HCT116 (cell line): ENCODE data around the gene TMEM101. TPM values are rescaled to one million over a fixed set of nuclear protein-coding genes. Genes with fewer than 3 reads are reported as not detected.

Experiments used
- ATAC-seq: fragments of 200-7000 bp; cut with Tn5 transposase; 2 replicates; pipeline ENCODE4 v1.9.1; 2020; ENCODE audit warnings: mild to moderate bottlenecking, moderate library complexity
- BruUV-seq: library from RNA; stranded (reverse); fragments of 400-500 nt; replicated peaks from 2 replicates; lab custom pipeline; 2021; lab: Mats Ljungman, UMichigan
- CTCF ChIA-PET: fragments of 300-600 bp; sonication (Branson Sonifier 250); formaldehyde crosslinking; loops from one replicate; lab custom pipeline; 2021; ENCODE audit warnings: antibody characterized with exemption; lab: Charles Lee
- POLR2A ChIA-PET: fragments of 300-600, 350-600 bp; sonication (Branson Sonifier 250); formaldehyde crosslinking; loops from one replicate; lab custom pipeline; 2021; ENCODE audit warnings: antibody characterized with exemption; lab: Charles Lee
- RAD21 ChIA-PET, 2 experiments: fragments of 300-600 bp; sonication (Branson Sonifier 250); formaldehyde crosslinking; loops; one replicate each; lab custom pipeline; 2023; ENCODE audit warnings: low total read pairs in 2 of 2; ENCODE audit not compliant: uncharacterized antibody in 2 of 2, unreplicated experiment in 2 of 2, low non-redundant PET in 1 of 2; lab: Charles Lee
- DNase-seq: peaks from one replicate; pipeline ENCODE4 v3.0.0-alpha.2; 2010; ENCODE audit warnings: low read depth, low spot score
- H2AFZ ChIP-seq: fragments of 200-600 bp; shearing (Covaris generic), sonication (generic); 2 replicates; pipeline ENCODE4 v1.6.1; 2017; ENCODE audit warnings: low read depth, mixed run types, mixed read lengths, antibody characterized with exemption, low read length; ENCODE audit not compliant: poor library complexity, severe bottlenecking
- H3K27ac ChIP-seq: 2 replicates; pipeline ENCODE4 v1.5.1; 2012; ENCODE audit warnings: low read depth, low read length
- H3K27me3 ChIP-seq: fragments of 200-600 bp; sonication (generic); 2 replicates; pipeline ENCODE4 v1.6.1; 2016; ENCODE audit warnings: mixed run types, low read length, mixed read lengths; ENCODE audit not compliant: insufficient read depth
- H3K36me3 ChIP-seq, 2 experiments: fragments of 200-500 bp in 1 of 2; fragments of 200-600 bp in 1 of 2; sonication (Bioruptor generic) in 1 of 2; sonication (generic) in 1 of 2; 2 replicates each; pipeline versions ENCODE4 v1.5.1 to v1.6.1; 2014 to 2016; ENCODE audit warnings: low read length in 2 of 2, inconsistent platforms in 1 of 2, mixed read lengths in 1 of 2, mixed run types in 1 of 2; ENCODE audit not compliant: insufficient read depth in 2 of 2, control insufficient read depth in 1 of 2
- H3K4me1 ChIP-seq, 2 experiments: fragments of 200-600 bp in 1 of 2; sonication (generic) in 1 of 2; 2 replicates each; pipeline versions ENCODE4 v1.5.1 to v1.6.1; 2012 to 2017; ENCODE audit warnings: low read length in 2 of 2, inconsistent platforms in 1 of 2, mild to moderate bottlenecking in 1 of 2, mixed read lengths in 1 of 2, mixed run types in 1 of 2, moderate library complexity in 1 of 2; ENCODE audit not compliant: insufficient read depth in 2 of 2, control insufficient read depth in 1 of 2
- H3K4me2 ChIP-seq: fragments of 200-600 bp; sonication (generic); 2 replicates; pipeline ENCODE4 v1.6.1; 2017; ENCODE audit warnings: mixed run types, low read length, mixed read lengths
- H3K4me3 ChIP-seq, 2 experiments: fragments of 200-600 bp in 1 of 2; sonication (generic) in 1 of 2; replicated peaks in 1 of 2; 2 replicates each; pipeline ENCODE4 v1.5.1; 2011 to 2016; ENCODE audit warnings: low read length in 2 of 2, control low read depth in 1 of 2, low read depth in 1 of 2, mild to moderate bottlenecking in 1 of 2, mixed read lengths in 1 of 2, mixed run types in 1 of 2
- H3K79me2 ChIP-seq: fragments of 200-600 bp; sonication (generic); 2 replicates; pipeline ENCODE4 v1.6.1; 2017; ENCODE audit warnings: mild to moderate bottlenecking, mixed run types, low read length, moderate library complexity, mixed read lengths; ENCODE audit not compliant: insufficient read depth
- H3K9ac ChIP-seq: fragments of 200-600 bp; sonication (generic); 2 replicates; pipeline ENCODE4 v1.6.1; 2016; ENCODE audit warnings: low read length, mixed read lengths
- H3K9me2 ChIP-seq: fragments of 200-600 bp; sonication (generic), shearing (Covaris generic); 2 replicates; pipeline ENCODE4 v1.6.1; 2017; ENCODE audit warnings: mixed run types, mild to moderate bottlenecking, moderate library complexity; ENCODE audit not compliant: insufficient read depth
- H3K9me3 ChIP-seq, 2 experiments: fragments of 200-500 bp in 1 of 2; fragments of 200-600 bp in 1 of 2; sonication (Bioruptor generic) in 1 of 2; sonication (generic) in 1 of 2; 2 replicates each; pipeline ENCODE4 v1.6.1; 2014 to 2017; ENCODE audit warnings: low read length in 2 of 2, mixed read lengths in 2 of 2, inconsistent platforms in 1 of 2, low read depth in 1 of 2, mild to moderate bottlenecking in 1 of 2, mixed run types in 1 of 2, moderate library complexity in 1 of 2; ENCODE audit not compliant: control insufficient read depth in 1 of 2, insufficient read depth in 1 of 2
- H4K20me1 ChIP-seq: fragments of 200-600 bp; sonication (generic), shearing (Covaris generic); 2 replicates; pipeline ENCODE4 v1.6.1; 2017; ENCODE audit warnings: mixed run types, mild to moderate bottlenecking, moderate library complexity; ENCODE audit not compliant: insufficient read depth
- CBX3 ChIP-seq: IDR thresholded peaks from 2 replicates; pipeline ENCODE4 v1.6.1; 2012; ENCODE audit warnings: low read depth
- CEBPB ChIP-seq: IDR thresholded peaks from 2 replicates; pipeline ENCODE4 v1.6.1; 2012; ENCODE audit warnings: low read depth
- CTCF ChIP-seq, 3 experiments: fragments of 200-600 bp in 1 of 3; sonication (generic) in 1 of 3; IDR thresholded peaks in 2 of 3; conservative IDR thresholded peaks in 1 of 3; 2 replicates each; pipeline ENCODE4 v1.5.1; 2012 to 2017; ENCODE audit warnings: low read depth in 2 of 3, low read length in 2 of 3, antibody characterized with exemption in 1 of 3, borderline replicate concordance in 1 of 3, control low read depth in 1 of 3, mild to moderate bottlenecking in 1 of 3, mixed read lengths in 1 of 3, mixed run types in 1 of 3, moderate library complexity in 1 of 3; ENCODE audit not compliant: insufficient read depth in 1 of 3
- EGR1 ChIP-seq: IDR thresholded peaks from 2 replicates; pipeline ENCODE4 v1.6.1; 2012; ENCODE audit warnings: low read depth
- ELF1 ChIP-seq: IDR thresholded peaks from 2 replicates; pipeline ENCODE4 v1.6.1; 2012; ENCODE audit warnings: low read depth, borderline replicate concordance
- EZH2 ChIP-seq: fragments of 200-600 bp; sonication (generic); IDR thresholded peaks from 2 replicates; pipeline ENCODE4 v1.6.1; 2017; ENCODE audit warnings: antibody characterized with exemption, mixed run types
- EZH2phosphoT487 ChIP-seq: fragments of 200-600 bp; IDR thresholded peaks from 2 replicates; pipeline ENCODE4 v1.6.1; 2018; ENCODE audit warnings: antibody characterized with exemption, borderline replicate concordance
- FOSL1 ChIP-seq: IDR thresholded peaks from 2 replicates; pipeline ENCODE4 v1.6.1; 2012; ENCODE audit warnings: low read depth
- JUND ChIP-seq: IDR thresholded peaks from 2 replicates; pipeline ENCODE4 v1.6.1; 2012
- MAX ChIP-seq: IDR thresholded peaks from 2 replicates; pipeline ENCODE4 v1.6.1; 2012
- POLR2A ChIP-seq: IDR thresholded peaks from 2 replicates; pipeline ENCODE4 v1.7.0; 2011; ENCODE audit warnings: borderline replicate concordance; ENCODE audit not compliant: insufficient read depth, insufficient read length; ENCODE audit errors: extremely low read depth
- POLR2AphosphoS5 ChIP-seq: IDR thresholded peaks from 2 replicates; pipeline ENCODE4 v1.6.1; 2011; ENCODE audit warnings: mild to moderate bottlenecking, low read depth, low read length, moderate library complexity
- RAD21 ChIP-seq: IDR thresholded peaks from 2 replicates; pipeline ENCODE4 v1.6.1; 2012; ENCODE audit warnings: low read depth, mild to moderate bottlenecking
- REST ChIP-seq: IDR thresholded peaks from 2 replicates; pipeline ENCODE4 v1.6.1; 2012; ENCODE audit warnings: low read depth
- SP1 ChIP-seq: IDR thresholded peaks from 2 replicates; pipeline ENCODE4 v1.6.1; 2012; ENCODE audit warnings: low read depth
- SRF ChIP-seq: IDR thresholded peaks from 2 replicates; pipeline ENCODE4 v1.6.1; 2012; ENCODE audit warnings: low read depth
- TCF7L2 ChIP-seq: IDR thresholded peaks from 2 replicates; pipeline ENCODE4 v1.7.0; 2011; ENCODE audit warnings: borderline replicate concordance, inconsistent platforms; ENCODE audit not compliant: insufficient read depth, insufficient read length; ENCODE audit errors: extremely low read depth
- YY1 ChIP-seq: IDR thresholded peaks from 2 replicates; pipeline ENCODE4 v1.6.1; 2011; ENCODE audit warnings: low read length, low read depth, moderate library complexity, mild to moderate bottlenecking; ENCODE audit not compliant: insufficient replicate concordance; ENCODE audit errors: extremely low read depth
- ZBTB33 ChIP-seq: IDR thresholded peaks from 2 replicates; pipeline ENCODE4 v1.6.1; 2011; ENCODE audit warnings: mild to moderate bottlenecking, low read length, moderate library complexity; ENCODE audit not compliant: insufficient replicate concordance; ENCODE audit errors: extremely low read depth
- ZFX ChIP-seq: fragments of 450-650 bp; IDR thresholded peaks from 2 replicates; pipeline ENCODE4 v1.6.1; 2017
- intact Hi-C: fragments of 100-400 bp; cut with micrococcal nuclease; formaldehyde crosslinking; loops from 2 replicates; pipeline ENCODE4 v1.10.0; 2022
- total RNA-seq: library from RNA; stranded (reverse); gene quantifications from one replicate; pipeline ENCODE4 v1.2.1, GENCODE V29; 2021; ENCODE audit not compliant: unreplicated experiment

TMEM101 gene
- total RNA-seq, 1 experiment from 2014 or later = 43.8 TPM

- no peak for DNase-seq
- Histone ChIP-seq H3K27me3 (no peaks in the 10 kb centered on the region), H3K27ac (no peak overlapping the region), H3K4me3 (no peak overlapping the region), H2AFZ (no peak overlapping the region), H3K9me3 (no peaks in the 10 kb centered on the region), H4K20me1 (peaks cover 13% of the 10 kb centered on the region; the same call in 1 of the 2 replicates), H3K9me2 (no peaks in the 10 kb centered on the region), H3K79me2 (peaks cover 93% of the 10 kb centered on the region), H3K4me2 (no peak overlapping the region), H3K36me3 (peaks cover 23 to 30% of the 10 kb centered on the region in 2 experiments; a peak in 3 of 4 replicates), H3K9ac (no peak overlapping the region), H3K4me1 (no peaks in the 10 kb centered on the region)
- intact Hi-C loops = no loop called here
- no TSS peak for BruUV-seq
- no peak for ATAC-seq
- RAD21 ChIA-PET = interaction anchor here (0.7 to 0.9 kb wide), 3 partner anchors 9 to 200 kb away, joined by 3 read pairs; no protein-coding TSS in a partner anchor
- no peak for TF ChIP-seq CBX3
- no peak for TF ChIP-seq EGR1
- no peak for TF ChIP-seq YY1
- TF ChIP-seq CTCF (IDR thresholded peaks at IDR 0.05 in 2 of 3, conservative IDR thresholded peaks at IDR 0.05 in 1 of 3; ENCODE audit: borderline replicate concordance in 1 of 3, insufficient read depth in 1 of 3, low read depth in 2 of 3, low read length in 2 of 3) = no peak
- TF ChIP-seq REST = no peak
- TF ChIP-seq POLR2A = no peak
- TF ChIP-seq ZFX = no peak
- no peak for TF ChIP-seq TCF7L2
- no peak for TF ChIP-seq JUND
- no peak for TF ChIP-seq ELF1
- TF ChIP-seq SRF = no peak
- TF ChIP-seq EZH2phosphoT487 = no peak
- no peak for TF ChIP-seq EZH2
- no peak for TF ChIP-seq RAD21
- TF ChIP-seq POLR2AphosphoS5 = no peak
- no peak for TF ChIP-seq CEBPB
- TF ChIP-seq ZBTB33 = no peak
- TF ChIP-seq FOSL1 = no peak
- no peak for TF ChIP-seq MAX
- no peak for TF ChIP-seq SP1
- CTCF ChIA-PET = no interaction called here
- POLR2A ChIA-PET = no interaction called here
Observed at GRCh38 chr17:44045486-44045885, 30.7 kb upstream of the TMEM101 start.
